ENCODE results near the gene PRSS50.
"Not testable (repeated sequence)": the region's sequence is repeated elsewhere in the genome, so short reads cannot be mapped to it uniquely, and the experiment has no call there.

Gene PRSS50

GRCh38 chr3:46708401-46709156 lies 9.1 kb downstream of the PRSS50 start:
- no peak for DNase-seq

GRCh38 chr3:46707601-46708011 lies 10.1 kb downstream of the PRSS50 start:
- DNase-seq: no peak

- DNase-seq: no peak
Observed at GRCh38 chr3:46706771-46707582, 10.7 kb downstream of the PRSS50 start.

- DNase-seq: no peak
Observed at GRCh38 chr3:46705751-46706552, 11.7 kb downstream of the PRSS50 start.

- DNase-seq: peak; percentile 58
Observed at GRCh38 chr3:46705022-46705530, 12.6 kb downstream of the PRSS50 start.

- DNase-seq: not testable (repeated sequence)
Observed at GRCh38 chr3:46704346-46704745, 13.3 kb downstream of the PRSS50 start.

GRCh38 chr3:46703013-46703520 lies 14.6 kb downstream of the PRSS50 start:
- DNase-seq: no peak

GRCh38 chr3:46702246-46703012 lies 15.2 kb downstream of the PRSS50 start:
- no peak for DNase-seq

GRCh38 chr3:46701181-46701939 lies 16.3 kb downstream of the PRSS50 start, which contains the start of gene TMIE:
TMIE (plus strand) TSS chr3:46701392; CDS start chr3:46701488, 96 bp downstream.
- DNase-seq: no peak

GRCh38 chr3:46700772-46701171 lies 16.9 kb downstream of the PRSS50 start:
- no peak for DNase-seq

- DNase-seq: no peak
Observed at GRCh38 chr3:46699676-46700523, 17.8 kb downstream of the PRSS50 start.

- DNase-seq: no peak
Observed at GRCh38 chr3:46695962-46696894, 21.4 kb downstream of the PRSS50 start.

- DNase-seq: peak; percentile 13
Observed at GRCh38 chr3:46695177-46695961, 22.3 kb downstream of the PRSS50 start.

- no peak for DNase-seq
Observed at GRCh38 chr3:46694520-46694919, 23.1 kb downstream of the PRSS50 start.

GRCh38 chr3:46693892-46694226 lies 23.8 kb downstream of the PRSS50 start:
- DNase-seq: no peak

GRCh38 chr3:46693038-46693891 lies 24.4 kb downstream of the PRSS50 start, which contains the start of gene ALS2CL:
ALS2CL (minus strand) TSS chr3:46693679; CDS start chr3:46689440, 4,239 bp downstream.
- DNase-seq: peak; percentile 73

GRCh38 chr3:46692566-46692990 lies 25.1 kb downstream of the PRSS50 start:
- no peak for DNase-seq

All from T-helper 9 cell (primary cell).